GM19239 (cell line): ENCODE data around the gene VPS13A.

ENCODE experiments used
- DNase-seq: peaks from one replicate; pipeline ENCODE4 v3.0.0; 2011; ENCODE audit warnings: low spot score; ENCODE audit not compliant: insufficient read length
- FAIRE-seq: peaks from 2 replicates; lab custom pipeline; 2011; peaks lifted over from hg19 to GRCh38; lab: Jason Lieb, UNC

VPS13A gene

DNA sequence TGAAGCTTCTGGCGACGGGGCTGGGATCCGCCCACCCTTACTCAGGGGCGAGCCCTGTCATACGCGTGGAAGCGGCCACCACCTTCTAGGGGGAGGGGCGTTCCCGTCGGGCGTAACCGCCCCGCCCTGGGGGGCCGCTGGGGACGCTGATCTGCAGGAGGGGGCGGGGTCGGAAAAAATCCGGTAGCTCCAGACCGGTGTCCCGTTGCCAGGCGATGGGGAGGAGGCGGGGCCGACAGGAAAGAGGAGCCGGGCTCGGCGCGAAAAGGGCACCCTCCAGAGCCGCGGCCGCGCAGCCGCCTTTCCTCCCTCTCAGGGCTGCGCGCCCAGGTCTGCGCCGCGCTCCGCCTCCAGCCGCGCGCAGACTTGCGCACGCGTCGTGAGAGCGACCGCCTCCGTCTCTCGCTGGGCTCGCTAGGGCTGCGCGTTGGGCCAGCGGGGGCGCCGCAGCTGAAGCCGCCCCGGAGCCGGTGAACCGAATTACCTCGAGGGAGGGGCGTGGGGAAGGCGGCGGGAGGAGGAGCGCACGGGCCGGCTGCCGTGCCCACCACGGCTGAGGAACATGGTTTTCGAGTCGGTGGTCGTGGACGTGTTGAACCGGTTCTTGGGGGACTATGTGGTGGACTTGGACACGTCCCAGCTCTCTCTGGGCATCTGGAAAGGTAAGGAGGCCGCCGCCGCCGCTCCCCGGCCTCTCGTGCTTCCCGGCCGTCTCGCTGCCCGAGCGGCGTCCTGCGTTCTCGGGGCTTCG lies at the start of gene VPS13A:
Gene VPS13A, plus strand, starts transcription at position 392 of the 751 bp plus-strand sequence. Its CDS starts 171 bp downstream, at position 563.
- DNase-seq (peak; percentile 76), FAIRE-seq (peak; percentile 59)

GRCh38 chr9:77128125-77128789 lies 49.1 kb upstream of the VPS13A start:
- FAIRE-seq (no peak), DNase-seq (no peak)

- FAIRE-seq (no peak), DNase-seq (no peak)
Measured at GRCh38 chr9:77131399-77131798, 45.9 kb upstream of the VPS13A start.

DNA sequence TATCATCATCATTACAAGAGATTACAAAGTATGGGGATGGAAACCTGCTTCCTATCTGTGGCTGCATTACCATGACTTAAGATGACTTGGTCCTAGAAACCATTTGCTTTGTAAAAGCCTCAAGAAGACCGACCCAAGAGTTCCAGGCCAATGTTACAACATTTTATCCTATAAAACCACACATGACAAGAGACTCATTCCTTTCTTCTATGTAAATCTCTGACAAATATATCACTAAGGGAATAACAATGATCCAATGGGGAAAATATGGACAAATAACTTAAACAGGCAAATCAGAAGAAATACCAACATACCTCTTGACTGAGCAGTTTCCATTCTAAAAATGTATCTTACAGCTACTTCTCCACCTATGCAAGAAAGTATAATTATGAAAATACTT lies 44.3 kb upstream of the VPS13A start:
- no peak for FAIRE-seq

GRCh38 chr9:77142366-77142765 lies 35.0 kb upstream of the VPS13A start:
- FAIRE-seq (no peak), DNase-seq (no peak)

More for the DNA sequence above, 44.3 kb upstream of the VPS13A start:
- no peak for DNase-seq

DNA sequence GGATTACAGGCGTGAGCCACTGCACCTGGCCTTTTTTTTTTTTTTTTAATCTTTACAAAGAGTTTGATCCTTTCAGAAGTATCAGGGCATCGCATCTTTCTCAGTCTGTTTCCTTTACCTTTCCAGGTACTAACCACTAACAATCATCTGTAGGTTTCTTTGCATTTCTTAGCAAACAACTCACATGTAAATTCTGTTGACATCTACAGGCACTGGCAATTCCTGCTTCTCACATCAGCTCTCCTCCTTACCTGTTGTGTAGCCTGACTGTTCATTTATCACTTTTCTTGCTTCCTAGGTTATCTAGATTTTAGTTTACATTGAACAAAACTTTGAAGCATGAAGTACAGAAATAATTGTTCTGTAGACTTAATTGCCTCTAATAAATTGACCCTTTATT lies 27.5 kb upstream of the VPS13A start:
- no peak for FAIRE-seq

DNA sequence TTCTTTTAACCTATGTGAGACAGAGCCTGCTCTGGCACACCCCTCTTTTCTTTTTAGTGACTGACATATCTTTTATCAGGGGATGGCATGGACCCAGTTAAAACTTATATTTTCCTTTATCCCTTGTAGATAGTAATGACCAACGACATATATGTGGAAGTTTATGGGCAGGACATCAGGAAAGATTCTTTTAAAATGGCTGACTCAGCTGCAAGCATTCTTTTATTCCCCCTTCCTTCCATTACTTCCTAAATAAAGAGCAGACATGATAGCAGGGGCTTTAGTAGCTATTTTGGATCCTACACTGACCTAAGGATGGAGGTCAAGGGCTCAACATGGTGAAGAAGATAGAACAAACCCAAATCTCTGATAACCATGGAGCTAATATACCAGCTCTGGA lies 25.0 kb upstream of the VPS13A start:
- FAIRE-seq (no peak), DNase-seq (no peak)

More for the DNA sequence above, 27.5 kb upstream of the VPS13A start:
- DNase-seq: no peak

DNA sequence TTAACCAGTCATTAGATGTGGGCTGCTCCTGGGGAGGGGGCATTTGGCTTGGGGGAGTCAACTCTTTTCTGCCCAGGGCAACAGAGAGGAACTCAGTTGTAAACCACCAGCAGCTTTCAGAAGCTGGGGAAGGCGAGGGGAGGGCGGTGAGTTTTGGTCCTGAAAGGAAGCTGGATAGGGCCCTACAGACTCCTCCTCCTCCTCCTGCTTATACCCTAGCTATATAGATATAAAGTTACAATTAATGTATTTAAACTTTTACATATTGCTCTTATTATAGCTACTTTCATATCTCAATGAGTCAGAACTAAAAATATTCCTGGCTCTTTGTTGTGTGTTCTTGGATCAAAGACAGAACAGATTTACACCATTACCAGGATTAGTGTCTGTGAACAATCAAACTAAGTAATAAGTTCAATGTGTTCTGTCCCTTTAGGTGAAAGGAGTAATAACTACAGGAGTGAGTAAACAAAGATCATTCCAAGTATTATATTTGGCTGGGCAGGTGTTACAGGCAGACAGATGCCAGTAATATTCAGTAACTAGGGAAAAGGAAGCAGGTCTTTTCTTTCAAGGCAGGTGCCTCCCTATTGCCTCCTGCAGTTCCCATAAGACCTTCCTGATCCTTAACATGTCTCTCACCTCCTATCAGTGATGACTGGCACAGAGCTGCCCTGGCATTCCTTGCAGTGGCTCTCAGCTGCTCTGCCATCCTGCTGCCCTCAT lies 20.5 kb upstream of the VPS13A start:
- DNase-seq: no peak
- FAIRE-seq: no peak

DNA sequence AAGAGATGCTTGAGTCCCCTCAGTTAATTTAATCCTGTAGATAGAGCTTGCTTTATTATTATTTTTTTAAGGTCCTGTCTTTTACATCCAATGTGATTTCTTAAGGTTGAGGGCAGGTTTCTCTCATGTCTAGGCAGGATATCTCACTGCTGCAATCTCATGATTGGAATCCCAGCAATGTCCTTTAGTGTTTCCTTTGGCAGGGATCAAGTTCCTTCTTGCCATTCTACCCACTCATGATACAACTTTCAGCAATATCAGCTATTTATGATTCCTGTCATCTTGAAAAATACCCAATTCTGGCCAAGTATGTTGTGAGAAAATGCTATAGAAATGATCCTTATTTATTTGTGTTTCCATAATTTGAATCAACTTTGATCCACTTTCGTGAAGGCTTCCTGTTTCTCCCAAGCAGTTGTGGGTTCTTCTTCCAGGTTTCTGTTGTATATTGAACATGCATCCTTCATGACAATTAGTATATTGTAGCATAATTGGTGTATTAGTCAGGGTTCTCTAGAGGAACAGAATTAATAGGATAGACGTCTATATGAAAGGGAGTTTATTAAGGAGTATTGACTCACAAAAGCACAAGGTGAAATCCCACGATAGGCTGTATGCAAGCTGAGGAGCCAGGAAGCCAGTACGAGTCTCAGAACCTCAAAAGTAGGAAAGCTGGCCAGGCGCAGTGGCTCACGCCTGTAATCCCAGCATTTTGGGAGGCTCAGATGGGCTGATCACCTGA lies 18.4 kb upstream of the VPS13A start:
- no peak for FAIRE-seq
- DNase-seq: no peak

GRCh38 chr9:77161191-77161590 lies 16.1 kb upstream of the VPS13A start:
- no peak for FAIRE-seq

DNA sequence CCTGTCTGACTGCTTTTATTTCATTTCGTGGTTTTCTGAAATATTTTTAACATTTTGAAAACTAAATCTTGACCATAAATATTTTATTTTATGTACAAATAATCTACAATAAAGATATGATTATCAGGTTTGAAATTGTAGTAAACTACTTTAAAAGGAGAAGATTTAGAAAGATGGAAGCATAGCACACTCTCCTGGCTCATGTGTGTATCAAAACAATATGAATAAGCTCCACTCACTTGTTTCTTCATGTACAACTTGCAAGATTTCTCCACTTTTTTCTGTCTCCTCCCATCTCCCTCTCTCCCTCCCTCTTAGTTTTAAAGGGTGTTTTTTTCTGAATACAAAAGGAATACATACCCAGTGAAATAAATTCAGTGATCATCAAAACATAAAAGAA lies 15.4 kb upstream of the VPS13A start:
- DNase-seq (no peak), FAIRE-seq (no peak)

More at GRCh38 chr9:77161191-77161590, 16.1 kb upstream of the VPS13A start:
- DNase-seq: no peak

- DNase-seq (no peak), FAIRE-seq (no peak)
Measured at GRCh38 chr9:77162366-77162765, 15.0 kb upstream of the VPS13A start.

- no peak for DNase-seq
- no peak for FAIRE-seq
Measured at GRCh38 chr9:77163884-77164283, 13.4 kb upstream of the VPS13A start.

DNA sequence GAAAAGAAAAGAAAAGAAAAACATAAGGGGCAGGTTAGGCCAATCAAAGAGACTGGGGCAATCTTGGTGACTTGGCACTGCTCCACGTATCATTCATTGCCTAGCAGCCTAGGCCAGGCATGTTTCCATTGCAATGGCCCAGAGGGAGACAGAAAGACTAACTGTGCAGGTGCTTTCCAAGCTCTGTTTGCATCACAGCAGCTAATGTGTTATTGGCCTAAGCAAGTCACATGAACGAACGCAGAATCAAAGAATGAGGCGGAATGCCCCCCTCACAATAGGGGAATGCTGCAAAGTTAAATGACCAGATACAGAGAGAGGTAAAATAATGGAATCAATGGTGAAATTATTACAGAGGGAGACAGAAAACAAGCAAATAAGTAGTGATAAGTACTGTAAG lies 11.1 kb upstream of the VPS13A start:
- DNase-seq (no peak), FAIRE-seq (no peak)

DNA sequence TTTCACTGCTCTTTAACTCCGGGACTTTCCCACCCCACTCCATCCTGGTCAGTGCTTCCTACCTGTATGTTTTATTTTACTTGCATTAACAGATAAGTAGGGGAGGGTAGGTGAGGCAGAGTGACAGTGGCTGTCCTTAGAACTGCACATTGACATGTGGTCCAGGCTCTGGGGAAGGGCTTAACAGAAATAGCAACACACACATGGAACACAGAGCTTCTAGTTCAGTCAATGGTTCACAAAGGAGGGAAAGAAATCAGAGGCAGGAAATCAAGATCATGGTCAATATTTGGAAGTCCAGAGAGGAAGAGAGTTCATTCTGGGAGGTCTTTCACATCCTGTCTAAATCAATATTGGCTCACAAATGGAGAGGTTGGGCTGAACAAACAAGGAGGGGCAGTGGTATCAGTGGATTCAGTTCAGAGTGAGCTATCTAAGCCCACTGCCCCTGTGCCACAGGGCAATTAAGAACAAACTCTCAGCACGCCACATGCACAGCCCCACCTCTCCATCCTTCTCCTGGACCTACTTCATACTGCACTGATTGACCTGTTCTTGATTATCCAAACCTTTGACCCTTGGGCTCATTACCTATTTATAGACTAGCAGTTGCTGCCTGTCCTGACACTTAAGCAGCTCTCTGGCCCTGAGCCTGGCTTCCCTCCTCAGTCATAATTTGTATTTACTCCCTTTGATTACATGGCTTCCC lies 6.2 kb upstream of the VPS13A start:
- FAIRE-seq (no peak), DNase-seq (no peak)

- FAIRE-seq: no peak
Measured at GRCh38 chr9:77175151-77175550, 2.2 kb upstream of the VPS13A start.

DNA sequence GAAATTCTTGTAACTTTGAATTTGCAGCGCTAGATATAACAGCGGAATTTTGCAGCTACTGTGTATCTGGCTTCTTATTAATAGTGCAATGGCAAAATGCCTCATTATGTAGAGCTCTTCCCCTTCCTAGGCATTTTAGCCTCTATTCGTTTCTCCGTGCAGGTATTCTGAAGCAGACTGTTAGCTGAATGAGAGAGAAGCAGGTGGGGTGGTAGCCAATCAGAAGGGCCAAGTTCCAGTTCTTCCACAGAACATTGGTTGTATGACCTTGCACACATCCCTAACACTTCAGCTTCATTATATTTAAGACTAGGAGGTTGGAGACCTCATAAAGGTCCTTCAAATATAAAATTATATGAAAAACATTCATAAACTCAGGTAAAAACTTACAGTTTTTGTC lies 1.2 kb upstream of the VPS13A start:
- FAIRE-seq (no peak), DNase-seq (no peak)

More at GRCh38 chr9:77175151-77175550, 2.2 kb upstream of the VPS13A start:
- no peak for DNase-seq

DNA sequence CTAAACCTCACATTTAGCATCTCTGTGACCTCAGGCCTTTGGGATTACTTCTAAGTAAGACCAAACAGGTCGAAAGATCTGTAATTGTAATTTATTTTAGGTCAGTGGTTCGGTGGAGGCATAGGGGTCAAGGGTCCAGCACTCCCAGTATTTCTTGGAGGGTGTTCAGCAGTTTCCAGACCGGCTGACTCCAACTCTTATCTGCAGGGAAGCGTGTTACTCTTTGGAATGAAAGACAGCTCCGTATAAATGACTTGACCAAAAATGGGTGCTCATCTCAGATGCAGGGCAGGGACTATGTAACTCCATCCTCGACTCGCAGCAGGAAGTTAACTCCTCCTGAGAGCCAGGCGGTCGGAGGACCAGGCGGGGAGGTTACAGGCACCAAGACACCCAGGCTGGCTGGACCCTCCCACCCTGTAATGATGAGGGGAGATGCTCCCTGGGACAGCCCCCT lies 620 bp upstream of the VPS13A start:
- DNase-seq (no peak), FAIRE-seq (peak; percentile 11)

DNA sequence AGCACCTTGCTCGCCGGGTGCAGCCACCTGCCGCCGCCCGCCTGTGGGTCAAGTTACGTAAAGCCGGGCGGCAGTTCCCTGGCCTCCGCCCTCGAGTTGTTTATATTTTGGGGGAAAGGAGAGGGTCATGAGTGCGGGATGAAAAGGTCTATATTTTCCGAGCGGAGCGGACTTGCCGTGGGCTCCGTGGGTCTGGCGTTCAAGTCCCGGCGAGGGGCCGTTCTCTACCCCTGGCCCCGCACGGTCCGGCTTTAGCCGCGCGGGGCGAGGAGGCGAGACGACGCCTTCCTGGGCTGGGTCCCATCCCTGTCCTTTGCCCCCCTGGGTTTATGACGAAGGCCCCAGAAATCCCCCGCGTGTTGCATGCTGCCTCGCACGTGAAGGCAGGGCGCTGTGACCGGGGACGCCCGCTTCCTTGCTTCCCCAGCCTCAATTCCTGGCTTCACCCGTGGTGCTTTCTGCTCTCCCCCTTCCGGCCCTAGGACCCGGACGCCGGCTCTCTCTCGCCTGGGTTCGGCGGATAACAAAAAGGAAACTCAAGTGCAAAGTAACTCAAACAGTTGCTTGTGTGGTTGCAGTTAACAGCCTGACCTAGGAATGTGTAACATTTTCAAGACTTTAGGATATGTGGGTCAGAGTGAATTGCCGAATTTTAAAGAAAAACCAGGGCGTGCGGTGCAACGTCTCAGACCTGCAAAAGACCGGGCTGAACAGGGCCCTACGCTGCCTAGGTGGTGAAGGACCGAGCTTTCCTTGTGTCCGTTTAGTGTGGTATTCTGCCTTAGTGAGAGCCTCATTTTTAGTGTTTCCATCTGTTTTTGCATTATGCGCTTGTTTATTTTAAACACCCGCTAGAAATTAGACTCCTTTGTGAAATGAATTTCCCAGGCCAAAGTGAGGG lies 810 bp downstream of the VPS13A start:
- FAIRE-seq: peak; percentile 85
- peak; percentile 10 for DNase-seq
